ENCODE results near the gene C1orf198. TPM values are rescaled to one million over a fixed set of nuclear protein-coding genes. Genes with fewer than 3 reads are reported as not detected.

C1orf198 gene
- total RNA-seq, 1 donor from 2014 or later = 168 TPM

GRCh38 chr1:230814949-230815692, 53.2 kb downstream of the C1orf198 start:
- no peak for DNase-seq (ENCODE audit: low read depth)

DNA sequence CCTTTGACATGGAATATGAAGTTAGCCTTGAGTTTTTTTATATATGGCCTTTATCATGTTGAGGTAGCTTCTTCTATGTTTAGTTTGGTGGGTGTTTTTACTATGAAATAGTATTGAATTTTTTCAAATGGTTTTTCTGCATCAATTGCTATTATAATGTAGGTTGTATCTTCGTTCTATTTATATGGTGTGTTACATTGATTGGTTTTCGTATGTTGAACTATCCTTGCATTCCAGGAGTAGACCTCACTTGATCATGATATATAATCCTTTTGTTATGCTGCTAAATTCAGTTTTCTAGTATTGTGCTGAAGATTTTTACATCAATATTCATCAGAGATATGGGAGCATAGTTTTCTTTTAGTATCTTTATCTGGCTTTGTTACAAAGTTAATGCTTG, 55.8 kb downstream of the C1orf198 start:
- DNase-seq (ENCODE audit: low read depth) = no peak

- no peak for DNase-seq (ENCODE audit: low read depth)
These were observed 58.9 kb downstream of the C1orf198 start for GRCh38 chr1:230809256-230809990.

GRCh38 chr1:230808281-230808872, 59.9 kb downstream of the C1orf198 start:
- no peak for DNase-seq (ENCODE audit: low read depth)

GRCh38 chr1:230807561-230808280, 60.6 kb downstream of the C1orf198 start:
- DNase-seq (ENCODE audit: low read depth) = no peak

DNA sequence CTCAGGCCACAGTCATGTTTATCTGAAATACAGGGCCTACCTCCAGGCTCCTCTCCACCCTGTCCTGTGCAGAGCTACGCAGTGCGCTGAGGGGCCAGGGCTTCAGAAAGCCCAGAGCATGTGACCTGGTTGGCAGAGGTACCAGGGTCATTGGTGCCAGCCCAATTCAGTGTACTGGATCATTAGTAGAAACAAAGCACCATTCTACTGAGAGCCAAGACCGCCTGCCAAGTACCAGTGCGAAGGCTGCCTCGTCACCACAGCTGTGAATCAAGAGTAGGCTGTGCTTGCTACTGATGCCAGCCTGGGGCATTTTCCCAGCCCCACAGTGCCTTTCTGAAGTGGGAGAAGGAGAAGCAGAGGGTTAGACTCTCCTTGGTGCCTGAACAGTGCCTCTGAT, 61.3 kb downstream of the C1orf198 start:
- no peak for DNase-seq (ENCODE audit: low read depth)

DNA sequence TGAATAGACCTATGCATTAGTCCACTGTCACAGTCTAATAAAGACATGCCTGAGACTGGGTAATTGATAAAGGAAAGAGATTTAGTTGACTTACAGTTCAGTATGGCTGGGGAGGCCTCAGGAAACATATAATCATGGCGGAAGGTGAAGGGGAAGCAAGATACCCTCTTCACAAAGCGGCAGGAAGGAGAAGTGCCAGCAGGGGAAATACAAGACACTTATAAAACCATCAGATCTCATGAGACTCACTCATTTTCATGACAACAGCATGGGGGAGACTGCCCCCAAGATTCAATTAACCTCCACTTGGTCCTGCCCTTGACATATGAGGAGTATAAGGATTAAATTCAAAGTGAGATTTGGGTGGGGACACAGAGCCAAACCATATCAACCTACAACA, 61.8 kb downstream of the C1orf198 start:
- no peak for DNase-seq (ENCODE audit: low read depth)

- no peak for DNase-seq (ENCODE audit: low read depth)
These were observed 63.9 kb downstream of the C1orf198 start for GRCh38 chr1:230804396-230804795.

GRCh38 chr1:230800891-230801840, 67.2 kb downstream of the C1orf198 start:
- no peak for DNase-seq (ENCODE audit: low read depth)

- no peak for DNase-seq (ENCODE audit: low read depth)
These were observed 69.8 kb downstream of the C1orf198 start for GRCh38 chr1:230798491-230798890.

DNA sequence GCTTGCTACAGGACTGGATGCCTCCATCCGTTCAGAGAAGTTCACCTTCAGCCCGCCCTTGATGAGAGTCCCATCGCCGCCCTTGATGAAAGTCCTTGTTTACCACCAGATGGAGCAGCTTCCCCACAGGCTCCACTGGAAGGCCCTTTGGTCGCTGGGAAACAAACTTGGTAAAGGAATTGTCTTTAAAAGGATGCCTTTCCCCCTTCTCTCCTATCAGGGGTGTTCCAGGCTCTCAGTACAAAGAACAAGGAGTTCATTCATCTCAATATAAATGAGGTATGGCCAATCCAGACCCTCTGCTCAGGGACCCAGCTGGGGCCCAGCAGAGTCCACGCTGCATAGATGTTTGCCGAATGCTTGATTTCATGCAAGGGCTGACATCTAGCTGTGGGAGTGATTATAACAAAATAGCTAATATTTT, 70.4 kb downstream of the C1orf198 start:
- DNase-seq (ENCODE audit: low read depth) = peak; percentile 77

- no peak for DNase-seq (ENCODE audit: low read depth)
These were observed 70.9 kb downstream of the C1orf198 start for GRCh38 chr1:230797376-230797920.

DNA sequence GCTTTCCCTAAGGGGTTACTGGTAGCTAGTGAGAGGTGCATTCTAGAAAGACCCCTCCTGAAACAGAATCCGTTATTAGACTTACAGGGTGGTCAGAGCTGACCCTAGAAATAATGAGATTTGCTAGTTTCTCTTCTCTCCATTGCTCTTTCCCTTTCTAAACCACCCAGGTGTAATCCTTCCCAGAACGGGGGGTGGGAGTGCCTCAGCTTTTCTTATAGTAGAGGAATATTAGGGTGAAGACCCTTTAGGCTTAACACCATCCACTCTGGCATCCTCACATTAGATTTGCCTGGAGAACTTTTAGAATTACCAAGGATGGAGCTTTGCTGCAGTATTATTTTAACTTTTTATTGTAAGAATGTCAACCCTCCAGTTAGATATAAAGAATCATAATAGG, 71.7 kb downstream of the C1orf198 start:
- no peak for DNase-seq (ENCODE audit: low read depth)

DNA sequence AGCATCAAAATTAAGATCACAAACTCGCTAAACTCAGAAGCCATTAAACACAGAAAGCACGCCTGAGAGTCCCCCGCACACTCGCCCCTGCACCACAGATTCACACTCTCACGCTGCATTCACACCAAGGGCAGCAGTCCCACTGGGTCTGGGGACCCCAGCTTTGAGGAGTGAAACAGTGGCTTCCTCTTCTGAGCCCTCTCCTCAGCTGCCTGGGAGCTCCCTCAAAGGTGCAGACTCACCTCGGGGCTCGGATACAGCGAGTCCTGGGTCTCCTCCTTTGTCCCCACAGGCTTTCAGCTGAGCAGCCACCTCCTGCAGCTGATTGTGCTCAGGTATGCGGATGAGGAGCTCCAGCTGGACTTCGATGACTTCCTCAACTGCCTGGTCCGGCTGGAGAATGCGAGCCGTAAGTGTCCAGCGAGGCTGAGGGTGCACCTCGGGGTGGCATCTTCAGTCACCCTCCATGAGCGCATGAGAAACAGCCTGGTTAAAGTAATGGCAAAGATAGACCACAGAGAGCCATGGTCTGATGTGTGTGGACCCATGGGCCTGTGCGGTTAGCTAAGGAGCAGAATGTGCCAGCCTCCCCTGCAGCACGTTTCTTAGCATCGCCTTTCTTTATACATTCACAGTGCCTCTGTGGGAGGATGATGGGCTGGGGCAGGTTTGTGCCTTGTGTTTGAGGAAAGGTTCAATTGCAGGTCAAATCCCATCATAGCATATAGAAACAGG, 73.3 kb downstream of the C1orf198 start:
- DNase-seq (ENCODE audit: low read depth) = no peak

DNA sequence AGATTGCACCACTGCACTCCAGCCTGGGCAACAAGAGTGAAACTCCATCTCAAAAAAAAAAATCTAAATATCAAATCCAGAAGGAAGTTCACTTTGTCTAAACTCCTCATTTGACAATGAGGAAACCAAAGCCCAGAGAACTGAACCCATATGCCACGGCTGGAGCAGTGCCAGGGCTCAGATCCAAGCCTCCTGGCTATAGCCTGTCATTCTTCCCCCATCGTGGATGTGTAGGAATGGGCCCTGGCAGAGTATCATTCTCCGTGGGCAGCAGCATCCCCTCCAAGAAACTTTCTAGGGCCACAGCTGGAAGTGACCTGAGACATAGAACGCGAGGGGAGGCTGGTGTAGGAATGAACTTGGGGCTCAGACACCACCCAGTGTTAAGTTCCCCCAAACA, 73.9 kb downstream of the C1orf198 start:
- no peak for DNase-seq (ENCODE audit: low read depth)

- DNase-seq (ENCODE audit: low read depth) = no peak
These were observed 74.9 kb downstream of the C1orf198 start for GRCh38 chr1:230793463-230793745.

GRCh38 chr1:230792691-230793462, 75.4 kb downstream of the C1orf198 start:
- no peak for DNase-seq (ENCODE audit: low read depth)

DNA sequence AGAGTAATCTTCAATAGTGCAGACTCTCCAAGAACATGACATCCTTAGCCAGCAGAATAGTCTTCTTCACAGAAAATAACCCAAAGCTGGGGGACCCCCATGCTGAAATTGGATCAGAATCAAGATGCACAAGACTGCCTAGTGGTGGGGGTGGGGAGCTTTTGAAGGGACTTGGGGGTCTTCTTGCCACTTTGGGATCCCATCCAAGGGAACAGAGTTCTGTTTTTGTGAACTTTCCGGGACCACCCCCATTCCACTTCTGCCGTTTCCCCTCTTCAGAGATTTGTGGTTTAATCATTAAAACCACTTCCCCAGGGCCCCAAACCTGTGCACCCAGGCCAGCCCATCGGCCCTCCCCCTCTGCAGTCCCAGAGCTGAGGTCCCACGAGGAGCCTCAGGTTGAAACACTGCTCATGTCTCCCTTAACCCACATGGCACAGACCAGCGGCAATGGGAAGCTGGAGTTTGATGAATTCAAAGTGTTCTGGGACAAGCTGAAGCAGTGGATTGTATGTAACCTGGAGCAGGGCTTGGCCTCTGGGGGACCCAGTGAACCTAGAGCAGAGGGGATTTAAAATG, 76.2 kb downstream of the C1orf198 start:
- no peak for DNase-seq (ENCODE audit: low read depth)

GRCh38 chr1:230790026-230790425, 78.3 kb downstream of the C1orf198 start:
- DNase-seq (ENCODE audit: low read depth) = no peak
